ENCODE results near the gene FRMPD4. TPM values are rescaled to one million over a fixed set of nuclear protein-coding genes. Genes with fewer than 3 reads are reported as not detected.

The FRMPD4 gene
- total RNA-seq, 1 experiment from 2014 or later, result 0.24 TPM

GRCh38 chrX:12360383-12360782 is 222.1 kb downstream of the FRMPD4 start:
- no peak overlapping the region for H3K4me2 ChIP-seq (ENCODE audit: insufficient read depth, insufficient read length, low read length)

More at GRCh38 chrX:12360383-12360782, 222.1 kb downstream of the FRMPD4 start:
- Histone ChIP-seq H3K18ac (ENCODE audit: insufficient read length, low read depth, low read length) (no peak overlapping the region), H3K56ac (ENCODE audit: insufficient read length, low read depth, low read length) (no peak overlapping the region), H2BK5ac (ENCODE audit: insufficient read length, low read length) (no peak overlapping the region), H3K79me1 (ENCODE audit: insufficient read depth, low read depth, low read length, poor library complexity, severe bottlenecking) (no peaks in the 10 kb centered on the region), H2BK12ac (ENCODE audit: insufficient read length, low read depth, low read length) (no peak overlapping the region), H3K27me3 (ENCODE audit: insufficient read depth, low read length) (no peaks in the 10 kb centered on the region), H3K4ac (ENCODE audit: low read depth, low read length) (no peak overlapping the region), H4K20me1 (ENCODE audit: control insufficient read depth, insufficient read depth, insufficient read length) (no peaks in the 10 kb centered on the region), H3K4me1 (ENCODE audit: insufficient read depth, low read length) (no peaks in the 10 kb centered on the region), H2BK15ac (ENCODE audit: low read depth, low read length) (no peak overlapping the region), H3K79me2 (ENCODE audit: insufficient read depth, low read length) (no peaks in the 10 kb centered on the region), H2BK20ac (ENCODE audit: low read depth, low read length, poor library complexity, severe bottlenecking) (no peak overlapping the region), H2AK5ac (ENCODE audit: insufficient read length, low read length) (no peak overlapping the region), H4K8ac (replicated peaks; ENCODE audit: insufficient read length, low read depth, low read length) (no peak overlapping the region), H3K14ac (ENCODE audit: insufficient read depth, low read length) (no peak overlapping the region), H3K23me2 (ENCODE audit: insufficient read length, low read depth, low read length, poor library complexity, severe bottlenecking) (no peaks in the 10 kb centered on the region), H3K9me3 (ENCODE audit: control insufficient read depth, low read depth, low read length) (no peaks in the 10 kb centered on the region), H4K91ac (ENCODE audit: insufficient read length, low read depth, low read length) (no peak overlapping the region), H2AFZ (ENCODE audit: low read length) (no peak overlapping the region), H3T11ph (ENCODE audit: low read length) (no peak overlapping the region), H3K9ac (ENCODE audit: extremely low read depth, insufficient read length, low read length) (no peak overlapping the region), H4K5ac (ENCODE audit: insufficient read length, low read depth, low read length) (no peak overlapping the region), H3K23ac (ENCODE audit: insufficient read length, low read depth, low read length) (no peak overlapping the region), H3K27ac (ENCODE audit: insufficient read length, low read depth, low read length) (no peak overlapping the region), H2BK120ac (ENCODE audit: low read depth, low read length, poor library complexity, severe bottlenecking) (no peak overlapping the region)
- Mint-ChIP-seq H3K4me1 (no peaks in the 10 kb centered on the region), H3K4me3 (no peak overlapping the region), H3K27ac (no peak overlapping the region), H3K27me3 (ENCODE audit: low read depth) (no peaks in the 10 kb centered on the region), H3K9me3 (peaks cover 47 to 55% of the 10 kb centered on the region in 2 experiments), H3K36me3 (ENCODE audit: insufficient read depth in 1 of 3, low read depth in 3 of 3) (peaks cover 0 to 3% (median 0%) of the 10 kb centered on the region in 3 experiments; a peak in 2 of 7 replicates)
- TF ChIP-seq CTCF (conservative IDR thresholded peaks at IDR 0.05), result no peak
- no peak for DNase-seq
- no CpG with 5 or more reads among the region's 2 CpGs for WGBS (ENCODE audit: extremely low coverage, insufficient read length, low lambda C conversion rate)

Measured in H9 (cell line).